ENCODE measurements around the gene TEX261. TPM values are rescaled to one million over a fixed set of nuclear protein-coding genes. Genes with fewer than 3 reads are reported as not detected.

TEX261 gene
- total RNA-seq, 2 experiments from 2014 or later: 17.8 to 18.7 TPM

DNA sequence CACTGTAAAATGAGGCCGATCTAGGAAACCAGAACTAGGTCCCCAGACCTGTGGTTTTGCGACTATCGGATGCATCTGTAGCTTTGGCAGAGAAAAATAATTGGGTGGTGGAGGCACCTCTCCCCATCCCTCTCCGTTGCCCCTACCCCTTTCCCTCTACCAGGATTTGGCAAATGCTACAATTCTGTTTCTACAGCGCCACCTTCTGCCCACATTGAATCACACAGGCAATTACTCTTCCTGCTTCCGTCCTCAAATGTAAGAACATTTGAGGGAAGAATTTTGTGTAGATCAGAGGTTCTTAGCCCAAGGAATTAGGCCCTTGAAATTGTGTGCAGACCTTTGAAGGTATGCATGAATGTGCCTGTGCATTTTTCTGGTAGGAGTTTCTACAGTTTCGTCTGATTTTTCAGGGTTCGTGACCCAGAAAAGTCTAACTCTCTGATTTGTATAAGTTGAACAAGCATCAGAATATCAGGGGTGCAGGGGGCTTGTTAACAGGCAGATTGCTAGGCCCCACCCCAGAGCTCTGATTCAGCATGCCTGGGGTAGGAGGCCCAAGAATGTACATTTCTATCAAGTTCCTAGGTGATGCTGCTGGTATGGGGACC lies 47.7 kb downstream of the TEX261 start:
- intact Hi-C loops (cut with micrococcal nuclease): loop anchor here (1.0 to 2.0 kb wide), 7 partner anchors 28 to 643 kb away; partner anchors contain the start of gene ANKRD53
- H3K4me3 Mint-ChIP-seq: no peak overlapping the region
- H3K36me3 Mint-ChIP-seq (ENCODE audit: low read depth): no peaks in the 10 kb centered on the region
- H3K4me1 Mint-ChIP-seq (ENCODE audit: low read depth): peaks cover 13% of the 10 kb centered on the region
- no peaks in the 10 kb centered on the region for H3K9me3 Mint-ChIP-seq
- CTCF ChIA-PET: interaction anchor here (0.7 to 4.6 kb wide), 30 partner anchors 8 to 643 kb away, joined by 3 to 95 read pairs (median 6); partner anchors contain the start of genes ATP6V1B1 and FIGLA
- no peak overlapping the region for H3K27ac Mint-ChIP-seq
- H3K27me3 Mint-ChIP-seq (ENCODE audit: low read depth): peaks cover 6% of the 10 kb centered on the region
- DNase-seq: peak; percentile 81

DNA sequence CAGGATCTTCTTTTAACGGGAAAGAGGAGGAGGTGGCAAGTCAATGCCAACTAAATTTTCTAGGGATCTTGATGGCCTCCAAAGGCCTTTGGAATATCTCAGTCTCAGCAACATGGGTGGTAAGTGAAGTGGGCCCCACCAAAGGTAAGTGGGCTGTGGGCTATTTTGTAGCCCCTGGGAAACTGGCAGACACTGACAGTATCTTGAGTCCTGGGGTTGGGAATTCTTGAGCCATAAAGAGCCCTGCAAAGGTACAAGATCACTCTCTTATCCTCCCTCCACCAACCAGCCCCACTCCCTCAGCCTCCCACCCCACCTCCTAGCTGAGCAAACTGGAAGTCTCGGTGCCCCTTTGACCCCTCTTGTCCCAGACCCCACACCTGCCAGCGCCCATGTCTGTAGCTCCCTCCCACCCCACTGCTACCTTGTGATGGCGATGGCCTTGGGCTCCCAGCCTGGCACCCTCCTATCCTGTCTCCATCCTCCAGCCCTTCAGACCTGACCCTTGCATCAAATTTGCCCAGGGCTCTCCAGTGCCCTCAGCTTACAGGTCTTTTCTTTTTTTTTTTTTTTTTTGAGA lies 50.5 kb downstream of the TEX261 start:
- no peak for DNase-seq
- no peak overlapping the region for H3K4me3 Mint-ChIP-seq
- H3K36me3 Mint-ChIP-seq (ENCODE audit: low read depth): no peaks in the 10 kb centered on the region
- H3K27me3 Mint-ChIP-seq (ENCODE audit: low read depth): peaks cover 6% of the 10 kb centered on the region
- no peaks in the 10 kb centered on the region for H3K9me3 Mint-ChIP-seq
- CTCF ChIA-PET: interaction anchor here (0.5 to 4.6 kb wide), 4 partner anchors 41 to 83 kb away, joined by 3 to 57 read pairs (median 4); no protein-coding TSS in a partner anchor
- no peak overlapping the region for H3K27ac Mint-ChIP-seq
- intact Hi-C loops (cut with micrococcal nuclease): no loop called here
- H3K4me1 Mint-ChIP-seq (ENCODE audit: low read depth): peaks cover 13% of the 10 kb centered on the region

DNA sequence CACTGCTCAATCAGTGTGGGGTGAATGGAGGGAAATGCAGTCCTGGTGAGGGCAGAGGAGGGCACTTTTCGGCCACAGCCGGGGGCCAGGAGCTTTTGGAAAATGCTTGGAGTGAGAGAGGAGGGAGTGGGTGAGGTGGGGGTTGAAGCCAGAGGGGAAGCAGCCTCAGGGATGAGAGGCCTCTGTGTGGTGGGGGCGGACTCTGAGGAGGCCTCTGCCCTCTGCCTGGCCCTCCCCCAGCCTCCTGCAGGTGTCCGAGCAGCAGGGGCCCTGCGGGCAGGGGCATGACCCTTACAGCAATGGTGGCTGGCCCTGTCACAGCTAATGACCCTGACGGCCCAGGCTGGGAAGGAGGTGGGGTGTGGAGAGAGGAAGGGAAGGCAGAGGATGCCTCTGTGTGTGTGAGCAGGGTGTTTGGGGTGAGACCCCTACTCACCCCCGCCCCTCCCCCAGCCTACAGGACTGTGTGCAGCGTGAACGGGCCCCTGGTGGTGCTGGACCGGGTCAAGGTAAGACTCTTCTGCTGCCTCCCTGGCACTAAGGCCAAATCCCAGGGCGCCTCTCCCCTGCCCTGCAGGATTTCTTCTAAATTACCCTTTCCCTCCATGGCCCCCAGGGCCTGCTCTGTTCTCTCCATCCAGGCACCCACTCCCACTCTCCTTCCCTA lies 51.3 kb downstream of the TEX261 start:
- Mint-ChIP-seq H3K27ac (no peak overlapping the region), H3K9me3 (no peaks in the 10 kb centered on the region), H3K4me1 (ENCODE audit: low read depth) (peaks cover 12% of the 10 kb centered on the region), H3K36me3 (ENCODE audit: low read depth) (no peaks in the 10 kb centered on the region), H3K27me3 (ENCODE audit: low read depth) (peaks cover 9% of the 10 kb centered on the region), H3K4me3 (no peak overlapping the region)
- intact Hi-C loops (cut with micrococcal nuclease): no loop called here
- DNase-seq: no peak
- CTCF ChIA-PET: interaction anchor here (1.0 to 2.2 kb wide), 3 partner anchors 23 to 153 kb away, joined by 3 to 6 read pairs (median 5); partner anchors contain the start of gene FIGLA

DNA sequence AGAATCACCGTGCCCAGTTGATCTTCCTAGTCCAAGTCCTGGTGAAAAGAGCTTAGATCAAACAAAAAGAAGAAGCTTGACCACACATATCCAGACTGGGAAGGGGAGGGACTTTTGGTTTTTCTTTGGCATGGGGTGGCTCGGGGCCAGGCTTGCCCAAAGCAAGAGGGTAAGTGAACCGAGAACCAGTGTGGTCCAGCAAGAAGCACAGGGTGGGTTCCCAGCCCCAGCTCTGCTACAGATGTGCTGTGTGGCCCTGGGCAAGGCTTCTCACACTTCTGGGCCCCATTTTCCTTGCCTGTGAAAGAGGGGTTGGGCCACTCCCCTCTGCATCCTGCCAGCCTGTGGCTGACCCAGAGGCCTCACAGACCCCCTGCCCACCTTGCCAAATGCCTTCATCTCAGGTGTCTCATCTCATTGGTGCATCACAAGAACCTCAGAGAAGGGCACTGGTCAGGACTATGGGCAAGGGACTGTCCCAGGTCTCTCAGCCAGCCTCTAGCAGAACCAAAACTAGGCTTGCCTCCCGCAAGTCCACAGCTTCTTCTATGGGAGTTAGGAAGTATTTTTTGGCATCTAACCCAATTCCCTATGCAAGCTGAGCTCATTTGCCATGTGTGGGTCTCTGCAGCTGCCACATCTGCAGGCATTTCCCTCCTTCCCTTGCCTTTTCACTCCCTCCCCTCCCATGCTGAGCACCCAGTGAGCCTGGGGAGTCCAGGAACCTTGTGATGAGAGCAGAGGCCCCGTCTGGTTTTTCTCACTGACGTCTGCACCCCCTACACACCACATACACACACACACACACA lies 52.1 kb downstream of the TEX261 start:
- H3K27me3 Mint-ChIP-seq (ENCODE audit: low read depth): peaks cover 4% of the 10 kb centered on the region
- no peak for DNase-seq
- CTCF ChIA-PET: interaction anchor here (0.6 to 2.2 kb wide), 6 partner anchors 14 to 152 kb away, joined by 3 to 6 read pairs (median 4); partner anchors contain the start of gene FIGLA
- intact Hi-C loops (cut with micrococcal nuclease): no loop called here
- H3K4me3 Mint-ChIP-seq: no peak overlapping the region
- H3K4me1 Mint-ChIP-seq (ENCODE audit: low read depth): peaks cover 6% of the 10 kb centered on the region
- H3K36me3 Mint-ChIP-seq (ENCODE audit: low read depth): no peaks in the 10 kb centered on the region
- H3K9me3 Mint-ChIP-seq: no peaks in the 10 kb centered on the region
- no peak overlapping the region for H3K27ac Mint-ChIP-seq

DNA sequence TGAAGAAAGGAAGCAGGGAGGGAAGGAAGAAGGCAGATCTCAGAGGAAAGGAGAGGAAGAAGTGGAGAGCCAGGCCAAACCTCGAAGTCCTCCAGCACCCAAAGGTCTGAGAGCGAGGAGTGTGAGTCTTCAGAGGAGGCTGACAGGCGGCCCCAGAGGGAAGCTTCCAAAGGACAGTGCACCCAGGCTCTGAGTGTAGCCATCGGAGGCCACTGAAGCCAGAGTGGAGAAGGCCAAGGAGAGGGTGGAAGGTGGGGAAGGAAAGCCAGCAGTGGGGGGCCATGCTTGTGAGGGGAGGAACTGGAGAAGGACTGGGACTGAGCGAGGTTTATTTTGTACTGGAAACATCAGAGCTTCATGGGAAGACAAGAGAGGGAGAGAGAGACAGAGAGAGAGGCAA lies 53.0 kb downstream of the TEX261 start:
- Mint-ChIP-seq H3K4me3 (no peak overlapping the region), H3K9me3 (no peaks in the 10 kb centered on the region), H3K4me1 (ENCODE audit: low read depth) (no peaks in the 10 kb centered on the region), H3K27me3 (ENCODE audit: low read depth) (peaks cover 4% of the 10 kb centered on the region), H3K27ac (no peak overlapping the region), H3K36me3 (ENCODE audit: low read depth) (no peaks in the 10 kb centered on the region)
- DNase-seq: no peak
- CTCF ChIA-PET: interaction anchor here (0.6 to 2.2 kb wide), 6 partner anchors 13 to 680 kb away, joined by 3 to 6 read pairs (median 4); no protein-coding TSS in a partner anchor
- intact Hi-C loops (cut with micrococcal nuclease): no loop called here

DNA sequence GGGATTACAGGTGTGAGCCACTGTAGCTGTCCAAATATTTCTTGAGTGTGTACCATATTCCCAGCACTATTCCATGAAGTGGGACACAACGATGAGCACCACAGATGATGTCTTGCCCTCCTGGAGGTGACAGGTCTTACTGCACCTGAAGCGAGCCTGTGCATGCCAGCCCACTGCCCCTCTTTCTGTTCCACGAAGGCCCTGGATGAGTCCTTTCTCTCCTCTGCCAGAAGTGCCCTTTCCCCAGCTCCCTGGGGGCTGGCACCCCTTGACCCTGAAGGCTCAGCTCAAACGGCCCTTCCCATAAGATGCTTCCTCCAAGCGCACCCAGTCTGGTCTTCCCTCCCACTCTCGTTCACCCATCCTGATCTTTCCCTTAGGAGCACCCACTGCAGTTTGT lies 53.5 kb downstream of the TEX261 start:
- Mint-ChIP-seq H3K4me1 (ENCODE audit: low read depth) (no peaks in the 10 kb centered on the region), H3K27me3 (ENCODE audit: low read depth) (peaks cover 4% of the 10 kb centered on the region), H3K27ac (no peak overlapping the region), H3K4me3 (no peak overlapping the region), H3K36me3 (ENCODE audit: low read depth) (no peaks in the 10 kb centered on the region), H3K9me3 (no peaks in the 10 kb centered on the region)
- DNase-seq: no peak
- CTCF ChIA-PET: interaction anchor here (0.6 kb wide), 1 partner anchor 679 kb away, joined by 3 read pairs; no protein-coding TSS in a partner anchor
- intact Hi-C loops (cut with micrococcal nuclease): no loop called here

DNA sequence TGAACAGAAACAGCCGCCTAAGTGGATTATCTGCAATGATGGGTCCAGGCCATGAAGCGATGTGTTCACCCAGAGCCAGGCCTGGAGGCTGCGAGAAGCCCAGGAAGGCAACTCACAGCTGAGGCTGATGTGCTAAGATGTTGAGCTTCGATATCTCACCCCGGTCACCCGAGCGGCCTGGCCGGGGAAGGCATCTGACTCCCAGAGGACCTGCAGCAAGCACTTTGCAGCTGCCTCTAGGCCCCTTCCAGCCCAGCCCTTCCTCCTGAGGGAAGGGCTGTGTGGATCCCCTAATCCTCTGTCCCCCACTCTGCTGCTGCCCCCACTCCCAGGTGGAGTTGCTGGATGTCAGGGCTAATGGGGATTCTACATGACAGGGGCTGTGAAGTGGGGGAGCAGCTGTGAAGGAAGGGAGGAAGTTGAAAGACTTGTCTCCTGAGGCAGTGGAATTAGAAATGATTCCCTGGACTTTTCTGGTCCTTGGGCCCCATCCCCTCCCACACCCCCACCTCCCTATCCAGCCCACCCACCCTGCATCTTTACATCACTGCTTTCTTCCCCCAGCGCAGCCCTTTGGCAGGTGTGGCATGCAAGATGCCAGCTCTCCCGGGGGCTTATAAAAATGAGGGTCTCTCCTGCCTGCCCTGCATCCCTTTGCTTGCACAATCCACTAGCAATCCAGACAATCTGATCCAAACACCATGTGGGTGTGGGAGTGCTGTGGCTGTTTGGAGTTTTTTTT lies 54.7 kb downstream of the TEX261 start:
- H3K4me1 Mint-ChIP-seq (ENCODE audit: low read depth): no peaks in the 10 kb centered on the region
- no peaks in the 10 kb centered on the region for H3K9me3 Mint-ChIP-seq
- H3K27me3 Mint-ChIP-seq (ENCODE audit: low read depth): peaks cover 4% of the 10 kb centered on the region
- intact Hi-C loops (cut with micrococcal nuclease): no loop called here
- no peak for DNase-seq
- CTCF ChIA-PET: no interaction called here
- no peak overlapping the region for H3K4me3 Mint-ChIP-seq
- H3K36me3 Mint-ChIP-seq (ENCODE audit: low read depth): no peaks in the 10 kb centered on the region
- H3K27ac Mint-ChIP-seq: no peak overlapping the region

DNA sequence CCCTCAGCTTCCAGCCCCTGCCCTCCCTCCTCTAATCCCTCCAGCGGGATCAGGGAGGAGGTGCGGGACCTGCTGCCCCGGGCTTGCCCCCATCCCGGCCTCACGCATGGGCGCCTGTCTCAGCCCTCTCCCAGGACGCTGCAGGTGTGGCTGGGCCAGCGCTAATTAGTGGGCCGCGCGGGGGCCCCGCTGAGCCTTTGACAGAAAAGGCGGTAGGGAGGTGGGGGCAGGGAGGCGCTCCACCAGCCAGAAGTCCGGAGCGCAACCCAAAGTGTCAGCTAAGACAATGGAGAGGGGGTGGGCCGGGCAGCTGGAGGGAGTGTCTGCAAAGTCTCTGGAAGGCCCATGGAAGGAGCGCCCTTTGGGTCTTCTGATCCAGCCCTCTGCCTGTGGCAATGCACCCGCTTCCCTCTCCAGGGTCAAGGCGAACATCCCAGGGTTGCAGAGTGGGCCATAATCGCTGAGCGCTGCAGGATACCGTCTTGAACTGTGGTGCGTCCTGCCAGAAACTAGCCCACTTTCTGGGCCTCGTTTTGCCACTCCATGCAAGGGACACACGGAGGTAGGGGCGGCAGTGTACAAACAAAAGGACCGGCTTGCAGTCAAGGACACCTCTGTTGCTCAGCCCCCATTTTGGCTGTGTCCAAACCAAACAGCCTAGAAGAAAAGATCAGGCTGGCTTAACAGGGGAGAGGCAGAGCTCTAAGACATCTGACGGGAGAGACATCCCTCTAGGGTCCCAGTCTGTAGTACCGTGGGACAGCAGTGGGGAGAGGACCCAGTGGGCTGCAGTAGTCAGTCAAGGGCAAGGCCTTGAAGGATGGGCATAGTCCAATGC lies 55.5 kb downstream of the TEX261 start:
- H3K4me3 Mint-ChIP-seq: no peak overlapping the region
- no peaks in the 10 kb centered on the region for H3K9me3 Mint-ChIP-seq
- peaks cover 4% of the 10 kb centered on the region for H3K27me3 Mint-ChIP-seq (ENCODE audit: low read depth)
- CTCF ChIA-PET: interaction anchor here (0.9 to 1.3 kb wide), 5 partner anchors 9 to 69 kb away, joined by 3 to 7 read pairs (median 4); no protein-coding TSS in a partner anchor
- no peak overlapping the region for H3K27ac Mint-ChIP-seq
- no peaks in the 10 kb centered on the region for H3K36me3 Mint-ChIP-seq (ENCODE audit: low read depth)
- intact Hi-C loops (cut with micrococcal nuclease): no loop called here
- DNase-seq: no peak
- no peaks in the 10 kb centered on the region for H3K4me1 Mint-ChIP-seq (ENCODE audit: low read depth)

DNA sequence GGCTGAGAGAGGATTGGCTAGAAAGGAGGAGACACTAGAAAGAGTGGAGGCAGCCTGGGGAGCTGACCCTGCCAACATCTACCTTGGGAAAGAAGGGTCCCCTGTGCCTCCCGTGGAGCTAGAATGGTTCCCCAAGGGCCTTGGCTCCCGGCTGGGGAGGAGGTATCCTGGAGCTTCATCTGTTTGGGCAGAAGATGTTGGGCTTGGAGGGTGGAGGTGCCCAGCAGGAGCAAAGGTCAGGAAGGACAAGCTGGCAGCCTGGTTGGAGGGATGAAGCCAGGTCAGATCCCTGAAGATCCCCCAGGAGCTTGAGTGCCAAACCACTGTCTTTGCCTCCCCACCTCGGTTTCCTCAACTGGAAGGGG lies 56.1 kb downstream of the TEX261 start:
- H3K27me3 Mint-ChIP-seq (ENCODE audit: low read depth): peaks cover 4% of the 10 kb centered on the region
- H3K4me1 Mint-ChIP-seq (ENCODE audit: low read depth): no peaks in the 10 kb centered on the region
- CTCF ChIA-PET: interaction anchor here (0.9 to 1.3 kb wide), 5 partner anchors 9 to 68 kb away, joined by 3 to 7 read pairs (median 4); no protein-coding TSS in a partner anchor
- H3K9me3 Mint-ChIP-seq: no peaks in the 10 kb centered on the region
- no peaks in the 10 kb centered on the region for H3K36me3 Mint-ChIP-seq (ENCODE audit: low read depth)
- no peak for DNase-seq
- H3K4me3 Mint-ChIP-seq: no peak overlapping the region
- intact Hi-C loops (cut with micrococcal nuclease): no loop called here
- no peak overlapping the region for H3K27ac Mint-ChIP-seq

DNA sequence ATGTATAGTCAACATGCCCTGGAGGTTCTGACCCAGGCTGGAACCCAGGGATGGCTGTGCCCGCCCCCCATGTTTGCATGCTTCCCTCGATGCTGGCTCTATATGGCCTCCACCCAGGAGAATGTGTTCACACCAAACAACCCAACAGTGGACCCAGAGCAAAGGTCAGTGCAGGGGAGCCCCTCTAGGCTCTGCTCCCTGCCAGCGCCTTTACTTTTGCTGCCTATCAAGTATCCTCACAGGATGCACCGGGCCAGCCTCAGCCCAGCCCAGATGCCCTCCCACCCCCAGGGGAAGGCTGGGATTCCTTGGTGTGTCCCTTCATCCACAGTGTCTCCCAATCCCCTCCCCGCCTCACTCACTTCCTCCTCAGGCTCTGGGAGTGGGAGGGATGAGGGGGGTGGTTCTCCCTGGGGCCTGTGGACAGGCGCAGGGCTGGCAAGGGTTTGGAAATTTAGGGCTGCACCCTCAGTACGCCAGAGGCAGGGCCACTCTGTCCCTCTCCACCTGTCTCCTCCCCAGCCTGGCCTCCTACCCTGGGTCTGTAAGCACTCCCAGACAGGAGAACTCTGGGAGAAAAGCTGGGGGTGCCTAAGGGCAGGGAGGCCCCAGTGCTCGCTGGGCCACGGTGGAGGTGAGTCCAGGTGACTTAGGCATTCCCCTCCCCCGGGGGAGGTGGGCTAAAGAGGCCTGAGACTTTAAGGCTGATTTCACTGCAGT lies 56.6 kb downstream of the TEX261 start:
- Mint-ChIP-seq H3K27ac (no peak overlapping the region), H3K36me3 (ENCODE audit: low read depth) (no peaks in the 10 kb centered on the region), H3K4me3 (no peak overlapping the region), H3K4me1 (ENCODE audit: low read depth) (no peaks in the 10 kb centered on the region), H3K9me3 (no peaks in the 10 kb centered on the region), H3K27me3 (ENCODE audit: low read depth) (peaks cover 4% of the 10 kb centered on the region)
- CTCF ChIA-PET: interaction anchor here (0.9 to 3.4 kb wide), 7 partner anchors 9 to 68 kb away, joined by 3 to 24 read pairs (median 4); no protein-coding TSS in a partner anchor
- intact Hi-C loops (cut with micrococcal nuclease): no loop called here
- no peak for DNase-seq
